Activated naive CD8-positive, alpha-beta T cell (primary cell): ENCODE data around the gene HOXA9.

Source experiments
- H3K27ac Mint-ChIP-seq: one replicate; pipeline ENCODE4 v1.8.0; 2021; ENCODE audit warnings: mixed read lengths
- H3K27me3 Mint-ChIP-seq: one replicate; pipeline ENCODE4 v1.8.0; 2021; ENCODE audit warnings: mixed read lengths
- H3K36me3 Mint-ChIP-seq: one replicate; pipeline ENCODE4 v1.8.0; 2021; ENCODE audit warnings: mixed read lengths
- H3K4me1 Mint-ChIP-seq: one replicate; pipeline ENCODE4 v1.8.0; 2021; ENCODE audit warnings: low read depth, mixed read lengths
- H3K4me3 Mint-ChIP-seq: one replicate; pipeline ENCODE4 v1.8.0; 2021; ENCODE audit warnings: mild to moderate bottlenecking, mixed read lengths
- H3K9me3 Mint-ChIP-seq: one replicate; pipeline ENCODE4 v1.8.0; 2021; ENCODE audit warnings: low read depth, mixed read lengths

Gene HOXA9

DNA sequence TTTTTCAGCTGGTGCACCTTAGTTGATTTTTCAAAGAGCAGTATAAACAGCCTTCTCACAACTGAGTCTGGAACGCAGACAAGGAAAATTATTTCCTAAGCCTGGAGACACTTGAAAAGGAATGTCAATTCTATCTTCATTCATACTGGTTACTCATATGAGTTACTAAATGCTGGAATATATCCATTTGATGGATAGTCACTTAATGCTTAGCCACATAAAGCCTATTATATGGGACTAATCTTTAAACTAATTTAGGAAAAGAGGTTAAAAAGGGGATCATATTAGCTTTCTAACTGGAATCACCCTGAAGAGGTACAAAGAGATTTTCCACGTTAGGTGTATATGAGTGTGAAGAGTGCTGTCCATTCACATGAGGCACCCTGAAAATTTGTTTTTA, 33.1 kb downstream of the HOXA9 start:
- H3K27me3 Mint-ChIP-seq, result peaks cover 30% of the 10 kb centered on the region
- H3K4me3 Mint-ChIP-seq, result no peak overlapping the region
- no peaks in the 10 kb centered on the region for H3K36me3 Mint-ChIP-seq
- no peaks in the 10 kb centered on the region for H3K9me3 Mint-ChIP-seq
- no peak overlapping the region for H3K27ac Mint-ChIP-seq
- peaks cover 17% of the 10 kb centered on the region for H3K4me1 Mint-ChIP-seq

DNA sequence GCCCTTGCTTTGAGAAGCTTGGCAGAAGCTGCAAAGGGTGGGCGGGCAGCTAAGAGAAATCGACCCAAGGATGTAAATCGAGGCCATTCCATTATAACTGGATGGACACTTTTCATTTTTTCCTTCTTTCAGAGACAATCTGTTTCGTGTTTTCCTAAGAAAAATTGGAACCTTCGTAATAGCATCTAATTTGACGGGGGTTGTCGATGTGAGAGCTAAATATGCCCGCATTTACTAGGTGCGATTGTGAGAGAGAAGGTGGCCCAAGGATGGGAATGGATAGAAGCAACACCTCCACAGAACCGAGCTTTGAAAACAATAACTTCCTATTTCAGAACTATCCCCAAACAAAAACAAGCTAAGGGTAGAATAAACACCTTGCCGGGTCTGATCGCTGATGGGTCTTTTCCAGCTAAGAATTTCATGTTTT, 33.9 kb downstream of the HOXA9 start:
- Mint-ChIP-seq H3K27ac (no peak overlapping the region), H3K27me3 (peaks cover 30% of the 10 kb centered on the region), H3K4me1 (peaks cover 17% of the 10 kb centered on the region), H3K4me3 (peak overlapping the region; percentile 37), H3K9me3 (no peaks in the 10 kb centered on the region), H3K36me3 (no peaks in the 10 kb centered on the region)

DNA sequence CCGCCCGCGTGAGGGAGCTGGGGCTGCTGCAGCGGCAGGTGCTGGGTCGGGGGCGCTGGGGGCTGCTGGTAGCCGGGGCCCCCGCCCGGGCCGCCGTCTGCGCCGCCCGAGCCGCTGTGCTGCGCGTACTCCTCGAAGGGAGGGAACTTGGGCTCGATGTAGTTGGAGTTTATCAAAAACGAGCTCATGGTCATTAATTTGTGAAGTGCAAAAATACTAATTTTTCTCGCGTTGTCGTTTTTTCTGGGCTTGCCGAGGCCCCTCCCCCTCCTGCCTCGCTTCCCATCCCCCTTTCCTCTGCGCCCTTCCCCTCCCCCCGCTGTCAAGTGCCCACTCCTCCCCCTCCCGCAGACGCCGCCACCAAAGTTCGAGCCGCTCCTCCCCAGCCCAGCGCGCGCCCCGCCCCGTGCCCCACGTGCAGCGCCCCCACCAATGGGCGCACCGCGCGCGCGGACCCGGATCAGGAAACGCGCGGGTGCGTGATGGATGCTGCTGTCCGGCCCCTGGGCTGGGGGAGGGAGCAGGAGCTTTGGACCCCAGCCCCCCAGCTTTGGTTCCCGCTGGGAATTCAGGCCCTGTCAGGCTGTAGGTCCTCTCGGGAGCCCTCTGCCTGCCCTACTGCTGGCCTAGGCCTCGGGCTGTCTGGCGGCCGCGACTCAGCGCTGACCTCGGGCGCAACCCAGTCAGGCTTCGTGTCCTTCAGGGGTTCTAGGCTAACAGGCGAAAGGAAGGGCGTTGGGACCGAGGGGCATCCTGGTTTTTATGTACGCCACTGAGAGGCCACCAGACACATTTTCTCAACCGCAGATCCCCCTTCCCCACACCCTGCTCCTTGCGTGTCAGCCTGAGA, 34.6 kb downstream of the HOXA9 start, which contains the start of gene HOXA4:
Gene HOXA4, minus strand, starts transcription at position 218 of the 850 bp plus-strand sequence. Its CDS starts 24 bp downstream, at position 194.
- H3K4me1 Mint-ChIP-seq, result peaks cover 17% of the 10 kb centered on the region
- no peaks in the 10 kb centered on the region for H3K9me3 Mint-ChIP-seq
- H3K36me3 Mint-ChIP-seq, result no peaks in the 10 kb centered on the region
- H3K27ac Mint-ChIP-seq, result peak within 1 kb of the TSS; percentile 18
- H3K4me3 Mint-ChIP-seq, result peak within 1 kb of the TSS; percentile 37
- H3K27me3 Mint-ChIP-seq, result peaks cover 28% of the 10 kb centered on the region

DNA sequence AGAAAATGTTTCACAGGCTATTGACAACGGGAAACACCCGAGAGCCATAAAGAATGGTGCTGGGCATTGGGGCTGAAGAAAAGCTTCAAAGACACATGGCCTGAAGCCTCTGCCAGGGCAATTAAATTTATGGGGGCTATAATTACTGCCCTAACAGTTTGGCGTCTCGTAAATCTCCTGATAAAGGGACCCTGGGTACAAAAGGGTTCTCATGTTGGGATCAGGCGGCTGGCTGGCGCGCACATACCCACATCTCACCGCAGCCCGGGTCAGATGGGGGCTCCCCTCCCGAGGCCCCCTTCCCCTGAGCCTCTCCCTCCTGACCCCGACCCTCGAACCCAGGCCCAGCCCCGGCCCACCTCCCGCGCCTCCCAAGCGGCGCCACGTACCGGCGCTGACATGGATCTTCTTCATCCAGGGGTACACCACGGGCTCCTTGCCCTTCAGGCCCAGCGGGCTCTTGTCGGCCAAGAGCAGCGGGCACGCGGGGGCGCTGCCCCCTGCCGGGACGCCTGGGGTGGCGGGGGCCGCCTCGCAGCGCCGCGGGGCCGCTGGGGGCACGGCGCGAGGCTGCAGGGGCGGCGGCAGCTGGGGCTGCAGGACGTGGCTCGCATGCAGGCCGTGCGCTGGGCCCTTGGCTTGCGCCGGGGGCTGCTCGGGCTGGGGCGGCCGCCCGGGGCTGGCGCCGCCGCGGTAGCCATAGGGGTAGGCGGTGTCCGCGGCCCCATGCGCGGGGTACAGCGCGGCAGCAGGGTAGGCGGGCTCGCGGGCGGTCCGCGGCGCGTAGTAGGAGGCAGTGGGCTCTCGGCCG, 35.4 kb downstream of the HOXA9 start:
- Mint-ChIP-seq H3K27ac (no peak overlapping the region), H3K27me3 (peaks cover 25% of the 10 kb centered on the region), H3K36me3 (no peaks in the 10 kb centered on the region), H3K4me1 (peaks cover 12% of the 10 kb centered on the region), H3K9me3 (no peaks in the 10 kb centered on the region), H3K4me3 (peak overlapping the region; percentile 11)

DNA sequence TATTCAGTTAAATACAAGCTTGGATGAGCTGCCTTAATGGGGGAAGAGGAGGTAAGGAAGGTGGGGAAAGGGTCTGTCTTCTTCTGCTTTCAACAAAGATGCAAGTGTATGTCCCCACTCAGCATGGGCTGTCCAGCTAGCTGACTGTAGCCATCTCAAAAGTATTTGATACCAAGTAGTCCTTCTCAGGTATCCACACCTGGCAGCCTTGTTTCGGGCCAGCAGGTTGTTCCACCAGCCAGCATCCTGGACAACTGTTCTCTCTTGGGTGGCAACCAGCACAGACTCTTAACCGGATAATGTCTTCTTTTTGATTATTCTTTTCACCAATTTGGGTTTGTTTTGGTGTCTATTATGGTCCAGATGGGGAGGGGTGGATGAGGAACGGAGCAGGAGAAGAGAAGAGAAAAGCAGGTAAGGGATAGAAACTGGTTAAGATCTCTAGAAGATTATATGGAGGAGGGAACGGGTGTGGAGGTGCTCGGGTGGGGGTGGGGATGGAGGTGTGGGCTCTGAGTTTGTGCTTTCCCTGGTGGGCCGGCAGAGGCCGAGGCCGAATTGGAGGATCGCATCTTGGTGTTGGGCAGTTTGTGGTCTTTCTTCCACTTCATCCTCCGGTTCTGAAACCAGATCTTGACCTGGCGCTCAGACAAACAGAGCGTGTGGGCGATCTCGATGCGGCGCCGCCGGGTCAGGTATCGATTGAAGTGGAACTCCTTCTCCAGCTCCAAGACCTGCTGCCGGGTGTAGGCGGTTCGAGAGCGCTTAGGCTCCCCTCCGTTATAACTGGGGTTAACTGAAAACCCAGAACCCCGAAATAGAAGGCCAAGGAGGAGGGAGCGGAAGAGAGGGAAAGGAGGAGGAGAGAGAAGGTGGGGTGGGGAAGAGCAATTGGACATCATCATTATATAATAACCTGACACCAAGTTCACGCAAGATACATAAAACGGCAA, 36.3 kb downstream of the HOXA9 start:
- H3K4me1 Mint-ChIP-seq, result peaks cover 3% of the 10 kb centered on the region
- no peaks in the 10 kb centered on the region for H3K9me3 Mint-ChIP-seq
- H3K27ac Mint-ChIP-seq, result no peak overlapping the region
- peak overlapping the region; percentile 11 for H3K4me3 Mint-ChIP-seq
- H3K27me3 Mint-ChIP-seq, result peaks cover 22% of the 10 kb centered on the region
- no peaks in the 10 kb centered on the region for H3K36me3 Mint-ChIP-seq

DNA sequence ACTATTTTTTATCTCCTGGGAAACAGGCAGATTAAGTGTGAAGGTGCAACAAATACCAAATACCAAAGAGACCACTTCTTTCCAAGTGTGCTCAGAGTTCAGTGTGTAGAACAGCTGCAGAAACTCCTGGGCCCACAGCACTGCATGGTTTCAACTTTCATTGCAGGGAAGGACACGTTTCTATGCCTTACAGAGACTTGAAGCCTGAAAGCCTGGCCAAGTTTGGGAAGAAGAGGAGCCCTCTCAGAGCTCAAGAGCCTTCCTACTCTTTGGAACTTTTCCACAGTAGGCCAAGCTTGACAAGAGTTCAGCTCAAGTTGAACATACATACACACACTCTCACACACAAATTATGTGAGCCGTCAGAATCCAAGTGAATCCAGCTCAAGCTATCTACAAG, 37.3 kb downstream of the HOXA9 start:
- Mint-ChIP-seq H3K36me3 (no peaks in the 10 kb centered on the region), H3K4me1 (no peaks in the 10 kb centered on the region), H3K4me3 (no peak overlapping the region), H3K9me3 (no peaks in the 10 kb centered on the region), H3K27me3 (peaks cover 15% of the 10 kb centered on the region), H3K27ac (no peak overlapping the region)

DNA sequence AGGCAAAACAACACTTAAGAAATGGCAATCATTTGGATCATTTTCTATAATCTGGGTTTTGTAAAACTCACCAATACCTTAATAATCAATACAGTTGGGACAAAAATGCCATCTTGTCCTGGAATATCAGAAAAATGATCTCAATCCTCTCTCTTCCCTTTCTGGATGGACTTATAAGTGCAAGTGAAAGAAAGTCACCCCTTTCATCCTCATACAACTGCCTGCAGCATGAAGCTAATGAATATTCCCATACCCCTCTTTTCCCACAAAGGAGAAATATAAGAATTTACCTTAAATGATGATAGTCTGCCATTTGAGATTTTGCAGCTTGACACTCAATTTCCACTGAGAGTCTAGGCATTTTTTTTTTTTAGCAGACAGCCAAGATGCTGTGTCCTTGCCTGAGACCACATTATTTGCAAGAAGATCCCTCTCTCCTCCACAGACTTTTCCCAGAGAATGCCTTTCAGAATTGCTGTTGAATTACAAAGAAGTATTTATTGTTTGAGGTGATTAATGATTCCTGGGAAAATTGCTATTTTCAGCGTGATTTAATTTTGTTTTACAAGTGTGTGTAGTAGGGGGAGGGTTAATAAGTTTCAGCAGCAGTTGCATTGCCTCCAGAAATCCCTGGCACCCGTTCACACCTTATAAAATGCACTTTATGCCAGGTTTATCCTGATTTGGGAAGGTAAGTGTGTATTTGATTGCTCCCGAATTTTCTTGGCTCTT, 38.6 kb downstream of the HOXA9 start:
- Mint-ChIP-seq H3K9me3 (no peaks in the 10 kb centered on the region), H3K4me1 (no peaks in the 10 kb centered on the region), H3K27ac (no peak overlapping the region), H3K36me3 (no peaks in the 10 kb centered on the region), H3K4me3 (no peak overlapping the region), H3K27me3 (peaks cover 15% of the 10 kb centered on the region)

DNA sequence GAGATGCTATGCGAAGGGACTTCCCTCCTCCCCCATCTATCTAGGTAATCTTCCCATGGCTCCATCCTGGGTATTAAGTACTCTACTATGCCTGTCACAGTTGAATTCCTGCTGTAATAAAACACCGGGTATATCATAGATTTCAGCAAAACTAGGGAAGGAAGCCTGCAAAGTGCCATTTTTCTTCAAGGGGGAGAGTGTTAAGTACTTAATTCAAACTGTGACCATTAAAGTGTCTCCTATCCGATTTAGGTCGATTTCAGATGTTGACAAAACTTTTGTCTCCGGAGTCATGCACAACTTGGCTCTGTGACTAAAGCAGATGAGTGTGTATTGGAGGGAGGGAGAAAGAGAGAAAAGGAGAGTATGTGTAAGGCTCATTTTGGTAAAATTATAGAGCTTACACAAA, 39.3 kb downstream of the HOXA9 start:
- H3K27me3 Mint-ChIP-seq, result peaks cover 15% of the 10 kb centered on the region
- no peaks in the 10 kb centered on the region for H3K9me3 Mint-ChIP-seq
- H3K4me1 Mint-ChIP-seq, result no peaks in the 10 kb centered on the region
- H3K36me3 Mint-ChIP-seq, result no peaks in the 10 kb centered on the region
- no peak overlapping the region for H3K4me3 Mint-ChIP-seq
- no peak overlapping the region for H3K27ac Mint-ChIP-seq

DNA sequence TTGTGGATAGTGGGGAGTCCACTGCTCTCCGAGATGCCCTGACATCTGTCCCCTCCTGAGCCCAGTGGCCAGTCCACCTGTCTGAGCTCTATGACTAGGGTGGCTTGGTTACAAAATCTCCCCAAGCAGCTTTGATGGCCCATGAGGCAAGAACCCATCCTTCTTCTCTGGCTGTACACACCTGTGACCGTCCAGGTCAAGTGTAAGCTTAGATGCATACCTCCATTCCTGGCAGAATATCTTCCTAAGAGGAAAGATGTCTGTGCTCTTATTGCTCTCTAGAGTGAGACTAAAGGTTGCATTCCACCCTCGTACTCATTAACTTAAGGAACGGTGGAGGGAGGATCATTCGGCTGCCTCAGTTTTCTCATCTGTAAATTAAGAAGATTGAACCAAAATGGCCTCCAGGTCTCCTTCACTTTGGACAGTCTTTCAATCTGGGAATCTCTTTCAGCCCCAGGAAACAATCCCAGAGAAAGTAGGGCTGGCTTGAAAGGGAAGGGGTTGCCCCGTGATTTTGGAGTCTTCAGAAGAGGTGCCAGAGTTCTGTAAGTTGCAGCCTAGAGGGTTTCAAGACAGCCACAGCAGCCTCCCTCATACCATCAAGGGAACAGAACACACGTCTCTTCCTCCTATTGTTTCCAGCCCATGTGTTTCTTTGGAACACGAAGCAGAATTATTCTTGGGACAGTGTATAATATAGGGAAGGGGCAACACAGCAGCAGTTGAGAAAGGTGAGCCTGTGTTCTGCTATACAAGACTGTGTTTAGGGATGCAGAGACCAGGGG, 40.2 kb downstream of the HOXA9 start:
- H3K27me3 Mint-ChIP-seq, result peaks cover 15% of the 10 kb centered on the region
- H3K4me1 Mint-ChIP-seq, result no peaks in the 10 kb centered on the region
- no peak overlapping the region for H3K4me3 Mint-ChIP-seq
- H3K36me3 Mint-ChIP-seq, result no peaks in the 10 kb centered on the region
- no peaks in the 10 kb centered on the region for H3K9me3 Mint-ChIP-seq
- H3K27ac Mint-ChIP-seq, result no peak overlapping the region

DNA sequence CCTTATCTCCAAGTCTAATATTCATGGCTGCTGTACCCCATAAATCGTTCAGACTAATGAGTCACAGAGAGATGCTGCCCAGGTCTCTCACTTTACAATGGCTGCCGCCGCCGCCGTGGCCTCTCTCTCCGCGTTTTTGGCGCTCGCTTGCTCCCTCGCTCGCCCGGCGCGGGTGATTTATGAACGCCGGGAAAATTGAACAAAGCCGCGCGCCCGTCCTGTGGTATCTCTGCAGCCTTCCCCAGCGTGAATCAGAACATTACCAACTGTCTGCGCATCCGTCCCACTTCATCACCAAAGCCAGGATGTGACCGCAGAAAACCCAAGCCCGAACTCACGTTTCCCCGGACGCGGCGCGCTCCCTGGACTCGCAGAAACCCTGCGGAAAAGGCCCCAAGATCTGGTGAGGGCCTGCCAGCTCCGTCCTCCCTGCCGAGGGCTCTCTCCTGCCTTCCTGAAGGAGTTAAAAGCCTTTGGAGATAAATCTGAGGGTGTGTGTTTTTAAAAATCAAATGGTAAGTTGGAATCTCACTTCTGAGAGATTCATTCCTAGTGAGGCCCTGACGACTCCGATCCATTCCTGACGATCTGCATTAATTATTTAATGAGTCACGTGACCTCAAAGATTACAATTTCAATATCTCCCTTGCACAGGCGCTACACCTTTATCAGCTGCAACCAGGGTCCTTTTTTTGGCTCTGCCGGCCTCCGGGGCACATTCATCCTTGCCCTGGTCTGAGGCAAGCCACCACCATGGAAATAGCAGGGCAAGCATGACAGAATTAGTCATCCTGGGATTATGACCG, 41.0 kb downstream of the HOXA9 start:
- H3K4me3 Mint-ChIP-seq, result no peak overlapping the region
- H3K9me3 Mint-ChIP-seq, result no peaks in the 10 kb centered on the region
- H3K36me3 Mint-ChIP-seq, result no peaks in the 10 kb centered on the region
- H3K4me1 Mint-ChIP-seq, result no peaks in the 10 kb centered on the region
- no peak overlapping the region for H3K27ac Mint-ChIP-seq
- peaks cover 15% of the 10 kb centered on the region for H3K27me3 Mint-ChIP-seq

DNA sequence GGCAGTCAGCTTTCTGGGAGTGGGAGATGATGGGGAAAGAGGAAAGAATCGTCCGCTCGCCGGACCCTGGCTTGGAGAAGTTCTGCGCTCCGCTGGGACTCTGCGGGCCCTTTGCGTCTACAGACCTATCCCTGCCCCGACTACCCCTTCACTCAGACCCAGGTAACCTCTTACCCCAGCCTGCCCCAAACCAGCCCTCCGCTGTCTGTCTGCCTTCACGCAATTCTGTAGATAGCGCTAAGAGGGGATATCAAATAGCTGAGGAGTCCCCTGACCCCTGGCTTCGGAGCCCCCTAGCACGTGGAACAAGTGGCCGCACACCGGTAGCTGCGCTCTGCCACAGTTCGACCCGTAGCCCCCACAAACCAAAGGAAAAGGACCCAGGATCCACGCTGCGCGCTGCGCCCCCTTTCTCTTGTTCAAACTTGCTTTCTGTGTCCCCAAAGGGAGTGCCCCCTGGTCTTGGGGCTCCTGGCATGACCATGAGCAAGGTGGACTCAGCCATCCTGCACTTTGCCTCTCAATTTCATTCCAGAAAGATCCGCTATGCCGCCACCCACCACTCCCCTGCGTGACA, 41.8 kb downstream of the HOXA9 start:
- Mint-ChIP-seq H3K4me1 (no peaks in the 10 kb centered on the region), H3K4me3 (no peak overlapping the region), H3K27me3 (peaks cover 12% of the 10 kb centered on the region), H3K36me3 (no peaks in the 10 kb centered on the region), H3K27ac (no peak overlapping the region), H3K9me3 (no peaks in the 10 kb centered on the region)

DNA sequence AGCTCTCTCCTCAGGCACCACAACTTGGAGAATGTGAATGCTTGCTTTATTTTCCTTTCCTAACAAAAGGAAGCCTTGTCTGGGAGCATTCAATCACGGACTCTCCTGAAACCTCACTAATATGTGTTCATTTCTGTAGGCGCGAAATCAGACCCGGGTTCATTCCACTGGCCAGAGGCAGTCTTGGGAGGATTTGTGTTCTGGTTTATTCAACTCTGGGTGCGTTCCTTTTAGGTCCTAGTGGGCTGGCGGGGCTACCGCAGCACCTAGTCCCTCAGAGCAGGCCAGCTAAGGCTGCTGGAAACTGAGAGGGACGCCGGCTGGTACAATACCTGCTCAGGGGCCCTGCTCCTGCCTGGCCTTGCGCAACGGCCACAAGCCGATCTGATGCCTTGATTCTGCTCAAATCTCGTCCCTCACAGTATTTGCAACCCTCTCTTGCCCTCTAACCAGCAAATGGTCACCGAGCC, 42.3 kb downstream of the HOXA9 start:
- no peak overlapping the region for H3K27ac Mint-ChIP-seq
- peaks cover 11% of the 10 kb centered on the region for H3K27me3 Mint-ChIP-seq
- no peaks in the 10 kb centered on the region for H3K36me3 Mint-ChIP-seq
- H3K4me1 Mint-ChIP-seq, result no peaks in the 10 kb centered on the region
- no peak overlapping the region for H3K4me3 Mint-ChIP-seq
- H3K9me3 Mint-ChIP-seq, result no peaks in the 10 kb centered on the region
